ENCODE measurements around the gene SLC9B1. TPM values are rescaled to one million over a fixed set of nuclear protein-coding genes. Genes with fewer than 3 reads are reported as not detected.
"Not testable (repeated sequence)": the region's sequence is repeated elsewhere in the genome, so short reads cannot be mapped to it uniquely, and the experiment has no call there.

SLC9B1 gene
- polyA plus RNA-seq, 1 donor (not counting 4 experiments of a cell fraction or from before 2014, with no cell fraction given): 0.07 TPM

- Histone ChIP-seq H3K9me1 (ENCODE audit: control insufficient read depth, extremely low read depth, insufficient read depth, low read length) (no peaks in the 10 kb centered on the region), H3K4me1 (ENCODE audit: control insufficient read depth, extremely low read depth, insufficient read depth, low read length) (no peaks in the 10 kb centered on the region), H3K4me3 (ENCODE audit: control insufficient read depth in 2 of 3, extremely low read depth in 1 of 3, insufficient read depth in 2 of 3, low read depth in 1 of 3, low read length in 3 of 3) (no peak overlapping the region), H3K4me2 (ENCODE audit: control insufficient read depth, extremely low read depth, insufficient read depth, low read depth, low read length) (no peak overlapping the region), H3K27ac (ENCODE audit: control insufficient read depth, insufficient read depth, low read length) (no peak overlapping the region), H4K20me1 (ENCODE audit: control insufficient read depth, extremely low read depth, insufficient read depth, low read length) (no peaks in the 10 kb centered on the region), H3K9ac (ENCODE audit: control insufficient read depth, extremely low read depth, insufficient read depth, low read length) (no peak overlapping the region), H3K79me2 (ENCODE audit: control insufficient read depth, insufficient read depth, low read length) (peaks cover 12% of the 10 kb centered on the region), H2AFZ (ENCODE audit: control insufficient read depth, low read length) (no peak overlapping the region), H3K9me3 (ENCODE audit: control insufficient read depth, low read depth, low read length) (peaks cover 3% of the 10 kb centered on the region), H3K27me3 (ENCODE audit: control insufficient read depth, extremely low read depth, insufficient read depth, low read length) (no peaks in the 10 kb centered on the region), H3K36me3 (ENCODE audit: control insufficient read depth in 2 of 2, extremely low read depth in 1 of 2, insufficient read depth in 2 of 2, low read length in 2 of 2) (peaks cover 2 to 6% of the 10 kb centered on the region in 2 experiments)
- no peak for TF ChIP-seq EZH2 (IDR thresholded peaks at IDR 0.05; ENCODE audit: low read length)
- no peak for TF ChIP-seq CTCF (optimal IDR thresholded peaks at IDR 0.05 in 1 of 3, IDR thresholded peaks at IDR 0.05 in 1 of 3, conservative IDR thresholded peaks at IDR 0.05 in 1 of 3; ENCODE audit: extremely low read depth in 1 of 3, insufficient read depth in 2 of 3, low read length in 3 of 3)
- FAIRE-seq (no peak), DNase-seq (ENCODE audit: low read depth, low spot score) (no peak)
- dilution Hi-C loops (cut with MboI; ENCODE audit: extremely low pct_ligation_motif_present, low sequenced_read_pairs): no loop called here
Observed at GRCh38 chr4:102878901-102879300, 140.6 kb downstream of the SLC9B1 start.

- FAIRE-seq; dilution Hi-C loops (cut with MboI; ENCODE audit: extremely low pct_ligation_motif_present, low sequenced_read_pairs); H4K20me1 ChIP-seq (ENCODE audit: control insufficient read depth, extremely low read depth, insufficient read depth, low read length); H3K27ac ChIP-seq (ENCODE audit: control insufficient read depth, insufficient read depth, low read length); H3K4me2 ChIP-seq (ENCODE audit: control insufficient read depth, extremely low read depth, insufficient read depth, low read depth, low read length); H3K4me3 ChIP-seq (ENCODE audit: control insufficient read depth in 2 of 3, extremely low read depth in 1 of 3, insufficient read depth in 2 of 3, low read depth in 1 of 3, low read length in 3 of 3); H3K27me3 ChIP-seq (ENCODE audit: control insufficient read depth, extremely low read depth, insufficient read depth, low read length); H3K9me3 ChIP-seq (ENCODE audit: control insufficient read depth, low read depth, low read length); H3K9ac ChIP-seq (ENCODE audit: control insufficient read depth, extremely low read depth, insufficient read depth, low read length); H3K4me1 ChIP-seq (ENCODE audit: control insufficient read depth, extremely low read depth, insufficient read depth, low read length); H2AFZ ChIP-seq (ENCODE audit: control insufficient read depth, low read length); H3K9me1 ChIP-seq (ENCODE audit: control insufficient read depth, extremely low read depth, insufficient read depth, low read length); DNase-seq (ENCODE audit: low read depth, low spot score); H3K36me3 ChIP-seq (ENCODE audit: control insufficient read depth in 2 of 2, extremely low read depth in 1 of 2, insufficient read depth in 2 of 2, low read length in 2 of 2): not testable (repeated sequence)
- H3K79me2 ChIP-seq (ENCODE audit: control insufficient read depth, insufficient read depth, low read length): peaks cover 16% of the 10 kb centered on the region
Observed at GRCh38 chr4:102878349-102878748, 141.2 kb downstream of the SLC9B1 start.

- H3K9me1 ChIP-seq (ENCODE audit: control insufficient read depth, extremely low read depth, insufficient read depth, low read length); H3K4me2 ChIP-seq (ENCODE audit: control insufficient read depth, extremely low read depth, insufficient read depth, low read depth, low read length); H4K20me1 ChIP-seq (ENCODE audit: control insufficient read depth, extremely low read depth, insufficient read depth, low read length); H2AFZ ChIP-seq (ENCODE audit: control insufficient read depth, low read length); H3K9me3 ChIP-seq (ENCODE audit: control insufficient read depth, low read depth, low read length); H3K4me3 ChIP-seq (ENCODE audit: control insufficient read depth in 2 of 3, extremely low read depth in 1 of 3, insufficient read depth in 2 of 3, low read depth in 1 of 3, low read length in 3 of 3); DNase-seq (ENCODE audit: low read depth, low spot score); H3K36me3 ChIP-seq (ENCODE audit: control insufficient read depth in 2 of 2, extremely low read depth in 1 of 2, insufficient read depth in 2 of 2, low read length in 2 of 2); H3K27me3 ChIP-seq (ENCODE audit: control insufficient read depth, extremely low read depth, insufficient read depth, low read length); H3K4me1 ChIP-seq (ENCODE audit: control insufficient read depth, extremely low read depth, insufficient read depth, low read length); H3K27ac ChIP-seq (ENCODE audit: control insufficient read depth, insufficient read depth, low read length); H3K9ac ChIP-seq (ENCODE audit: control insufficient read depth, extremely low read depth, insufficient read depth, low read length); dilution Hi-C loops (cut with MboI; ENCODE audit: extremely low pct_ligation_motif_present, low sequenced_read_pairs); FAIRE-seq: not testable (repeated sequence)
- peaks cover 24% of the 10 kb centered on the region for H3K79me2 ChIP-seq (ENCODE audit: control insufficient read depth, insufficient read depth, low read length)
Observed at GRCh38 chr4:102877477-102878106, 141.9 kb downstream of the SLC9B1 start.
